Forelimb muscle (tissue), 1 donor: ENCODE measurements around the gene ZNF672. TPM values are rescaled to one million over a fixed set of nuclear protein-coding genes. Genes with fewer than 3 reads are reported as not detected.
"Not testable (repeated sequence)": the region's sequence is repeated elsewhere in the genome, so short reads cannot be mapped to it uniquely, and the experiment has no call there.

Source experiments
- DNase-seq: peaks from one replicate; pipeline ENCODE4 v3.0.0-alpha.2; 2013; ENCODE audit warnings: low read depth
- polyA plus RNA-seq: library from polyadenylated mRNA; unstranded; fragments of 120-200 nt; gene quantifications from one replicate; pipeline ENCODE4 v1.2.1, GENCODE V29; 2013; ENCODE audit not compliant: insufficient read length

The ZNF672 gene
- polyA plus RNA-seq: 18.4 TPM

- DNase-seq: peak; percentile 96
Observed at GRCh38 chr1:248837781-248838356, at the start of gene ZNF672. Gene ZNF672, plus strand, starts transcription at chr1:248838224. Its CDS starts 9,051 bp downstream, at chr1:248847275.

GRCh38 chr1:248788327-248788726 is 49.7 kb upstream of the ZNF672 start:
- DNase-seq: no peak

- not testable (repeated sequence) for DNase-seq
Observed at GRCh38 chr1:248789337-248789736, 48.7 kb upstream of the ZNF672 start.

GRCh38 chr1:248790456-248790855 is 47.6 kb upstream of the ZNF672 start:
- no peak for DNase-seq

GRCh38 chr1:248791010-248791409 is 47.0 kb upstream of the ZNF672 start:
- no peak for DNase-seq

GRCh38 chr1:248792342-248792741 is 45.7 kb upstream of the ZNF672 start:
- DNase-seq: no peak

GRCh38 chr1:248793592-248793991 is 44.4 kb upstream of the ZNF672 start:
- DNase-seq: no peak

GRCh38 chr1:248794663-248795062 is 43.4 kb upstream of the ZNF672 start:
- not testable (repeated sequence) for DNase-seq

GRCh38 chr1:248798791-248799190 is 39.2 kb upstream of the ZNF672 start:
- DNase-seq: no peak

- DNase-seq: no peak
Observed at GRCh38 chr1:248800459-248800858, 37.6 kb upstream of the ZNF672 start.

GRCh38 chr1:248802454-248802853 is 35.6 kb upstream of the ZNF672 start:
- DNase-seq: no peak

- DNase-seq: not testable (repeated sequence)
Observed at GRCh38 chr1:248803501-248803900, 34.5 kb upstream of the ZNF672 start.

- DNase-seq: no peak
Observed at GRCh38 chr1:248804771-248805681, 33.0 kb upstream of the ZNF672 start.

GRCh38 chr1:248805876-248806275 is 32.1 kb upstream of the ZNF672 start:
- DNase-seq: no peak

- DNase-seq: no peak
Observed at GRCh38 chr1:248807067-248807737, 30.8 kb upstream of the ZNF672 start.

GRCh38 chr1:248808876-248809275 is 29.1 kb upstream of the ZNF672 start:
- no peak for DNase-seq

- DNase-seq: no peak
Observed at GRCh38 chr1:248810000-248810726, 27.9 kb upstream of the ZNF672 start.

GRCh38 chr1:248810727-248811513 is 27.1 kb upstream of the ZNF672 start:
- DNase-seq: no peak

GRCh38 chr1:248811514-248812490 is 26.2 kb upstream of the ZNF672 start:
- DNase-seq: no peak
